ENCODE results near the gene WDR93.

Gene WDR93

GRCh38 chr15:89750560-89751542, 60.2 kb downstream of the WDR93 start, which contains the start of gene MESP1:
Gene MESP1 (minus strand): TSS chr15:89751249. CDS start chr15:89751231, 18 bp downstream.
- peak; percentile 97 for ATAC-seq
- TF ChIP-seq ZFP3 (CRISPR knock-in tag; IDR thresholded peaks at IDR 0.05) (0 out of 2 replicates have a peak, but pooled peaks have one; percentile 25), ZNF70 (CRISPR knock-in tag; IDR thresholded peaks at IDR 0.05) (no peak)

DNA sequence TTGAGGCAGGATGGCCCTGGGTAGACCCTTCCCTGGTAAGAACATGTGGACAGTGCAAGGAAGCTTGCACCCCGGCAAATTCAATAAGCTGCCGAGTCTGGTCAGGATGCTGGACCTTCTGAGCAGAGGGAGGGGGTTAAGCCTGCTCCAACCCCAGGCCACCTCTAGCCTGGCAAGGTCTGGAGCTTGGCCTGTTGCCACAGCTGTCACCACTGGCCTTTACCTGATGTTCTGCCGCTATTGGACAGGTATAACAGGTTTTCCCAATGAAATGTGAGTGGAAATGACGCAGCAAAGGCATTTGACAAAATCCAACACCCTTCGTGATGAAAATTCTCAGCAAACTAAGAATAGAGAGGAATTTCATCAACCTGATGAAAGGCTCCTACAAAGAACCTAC, 61.1 kb downstream of the WDR93 start:
- ATAC-seq = no peak
- no peak for TF ChIP-seq PPARA (CRISPR knock-in tag; IDR thresholded peaks at IDR 0.05; ENCODE audit: borderline replicate concordance)
- TF ChIP-seq ISL1 (CRISPR knock-in tag; IDR thresholded peaks at IDR 0.05) = no peak
- no peak for TF ChIP-seq ZNF565 (CRISPR knock-in tag; conservative IDR thresholded peaks at IDR 0.05; ENCODE audit: low read depth)
- no peak for TF ChIP-seq ESRRG (CRISPR knock-in tag; IDR thresholded peaks at IDR 0.05)
- no peak for TF ChIP-seq ZNF8 (CRISPR knock-in tag; IDR thresholded peaks at IDR 0.05)
- no peak for TF ChIP-seq GLIS3 (CRISPR knock-in tag; IDR thresholded peaks at IDR 0.05)

DNA sequence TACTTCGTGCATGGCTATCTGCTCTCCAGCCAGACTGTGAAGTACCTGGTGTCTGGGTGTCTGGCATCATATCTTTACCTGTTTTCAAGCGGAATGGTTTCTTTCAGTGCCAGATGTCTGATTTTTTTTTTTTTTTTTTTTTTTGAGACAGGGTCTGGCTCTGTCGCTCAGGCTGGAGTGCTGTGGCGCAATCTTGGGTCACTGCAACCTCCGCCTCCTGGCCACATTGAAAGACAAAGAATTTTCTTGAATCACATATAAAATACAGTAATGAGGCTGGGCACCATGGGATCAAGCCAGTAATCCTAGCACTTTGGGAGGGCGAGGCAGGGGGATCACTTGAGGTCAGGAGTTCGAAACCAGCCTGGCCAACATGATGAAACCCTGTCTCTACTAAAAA, 63.2 kb downstream of the WDR93 start:
- no peak for ATAC-seq
- TF ChIP-seq GLIS3 (CRISPR knock-in tag; IDR thresholded peaks at IDR 0.05) (no peak), ESRRG (CRISPR knock-in tag; IDR thresholded peaks at IDR 0.05) (no peak), RARB (CRISPR knock-in tag; IDR thresholded peaks at IDR 0.05) (no peak), TOX (CRISPR knock-in tag; IDR thresholded peaks at IDR 0.05; ENCODE audit: borderline replicate concordance) (no peak), ZNF70 (CRISPR knock-in tag; IDR thresholded peaks at IDR 0.05) (no peak), TCF4 (CRISPR knock-in tag; IDR thresholded peaks at IDR 0.05; ENCODE audit: borderline replicate concordance) (no peak), PPARA (CRISPR knock-in tag; IDR thresholded peaks at IDR 0.05; ENCODE audit: borderline replicate concordance) (no peak), ARNTL (CRISPR knock-in tag; IDR thresholded peaks at IDR 0.05; ENCODE audit: borderline replicate concordance, low read depth) (no peak), CSDC2 (CRISPR knock-in tag; IDR thresholded peaks at IDR 0.05) (no peak), ZFP3 (CRISPR knock-in tag; IDR thresholded peaks at IDR 0.05) (no peak)
- TF ChIP-seq, protein P1, sequence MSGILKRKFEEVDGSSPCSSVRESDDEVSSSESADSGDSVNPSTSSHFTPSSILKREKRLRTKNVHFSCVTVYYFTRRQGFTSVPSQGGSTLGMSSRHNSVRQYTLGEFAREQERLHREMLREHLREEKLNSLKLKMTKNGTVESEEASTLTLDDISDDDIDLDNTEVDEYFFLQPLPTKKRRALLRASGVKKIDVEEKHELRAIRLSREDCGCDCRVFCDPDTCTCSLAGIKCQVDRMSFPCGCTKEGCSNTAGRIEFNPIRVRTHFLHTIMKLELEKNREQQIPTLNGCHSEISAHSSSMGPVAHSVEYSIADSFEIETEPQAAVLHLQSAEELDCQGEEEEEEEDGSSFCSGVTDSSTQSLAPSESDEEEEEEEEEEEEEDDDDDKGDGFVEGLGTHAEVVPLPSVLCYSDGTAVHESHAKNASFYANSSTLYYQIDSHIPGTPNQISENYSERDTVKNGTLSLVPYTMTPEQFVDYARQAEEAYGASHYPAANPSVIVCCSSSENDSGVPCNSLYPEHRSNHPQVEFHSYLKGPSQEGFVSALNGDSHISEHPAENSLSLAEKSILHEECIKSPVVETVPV (CRISPR knock-in tag; IDR thresholded peaks at IDR 0.05) = no peak
- TF ChIP-seq, protein P2, sequence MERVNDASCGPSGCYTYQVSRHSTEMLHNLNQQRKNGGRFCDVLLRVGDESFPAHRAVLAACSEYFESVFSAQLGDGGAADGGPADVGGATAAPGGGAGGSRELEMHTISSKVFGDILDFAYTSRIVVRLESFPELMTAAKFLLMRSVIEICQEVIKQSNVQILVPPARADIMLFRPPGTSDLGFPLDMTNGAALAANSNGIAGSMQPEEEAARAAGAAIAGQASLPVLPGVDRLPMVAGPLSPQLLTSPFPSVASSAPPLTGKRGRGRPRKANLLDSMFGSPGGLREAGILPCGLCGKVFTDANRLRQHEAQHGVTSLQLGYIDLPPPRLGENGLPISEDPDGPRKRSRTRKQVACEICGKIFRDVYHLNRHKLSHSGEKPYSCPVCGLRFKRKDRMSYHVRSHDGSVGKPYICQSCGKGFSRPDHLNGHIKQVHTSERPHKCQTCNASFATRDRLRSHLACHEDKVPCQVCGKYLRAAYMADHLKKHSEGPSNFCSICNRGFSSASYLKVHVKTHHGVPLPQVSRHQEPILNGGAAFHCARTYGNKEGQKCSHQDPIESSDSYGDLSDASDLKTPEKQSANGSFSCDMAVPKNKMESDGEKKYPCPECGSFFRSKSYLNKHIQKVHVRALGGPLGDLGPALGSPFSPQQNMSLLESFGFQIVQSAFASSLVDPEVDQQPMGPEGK (CRISPR knock-in tag; IDR thresholded peaks at IDR 0.05; ENCODE audit: borderline replicate concordance) = no peak

GRCh38 chr15:89754361-89755154, 63.9 kb downstream of the WDR93 start:
- TF ChIP-seq GLIS3 (CRISPR knock-in tag; IDR thresholded peaks at IDR 0.05) = no peak
- no peak for TF ChIP-seq ZNF565 (CRISPR knock-in tag; conservative IDR thresholded peaks at IDR 0.05; ENCODE audit: low read depth)
- TF ChIP-seq CSDC2 (CRISPR knock-in tag; IDR thresholded peaks at IDR 0.05) = no peak
- TF ChIP-seq SNAI2 (CRISPR knock-in tag; IDR thresholded peaks at IDR 0.05) = no peak
- TF ChIP-seq TCF4 (CRISPR knock-in tag; IDR thresholded peaks at IDR 0.05; ENCODE audit: borderline replicate concordance) = no peak
- TF ChIP-seq OSR1 (CRISPR knock-in tag; IDR thresholded peaks at IDR 0.05) = no peak
- TF ChIP-seq ISL1 (CRISPR knock-in tag; IDR thresholded peaks at IDR 0.05) = no peak
- TF ChIP-seq, protein P3, sequence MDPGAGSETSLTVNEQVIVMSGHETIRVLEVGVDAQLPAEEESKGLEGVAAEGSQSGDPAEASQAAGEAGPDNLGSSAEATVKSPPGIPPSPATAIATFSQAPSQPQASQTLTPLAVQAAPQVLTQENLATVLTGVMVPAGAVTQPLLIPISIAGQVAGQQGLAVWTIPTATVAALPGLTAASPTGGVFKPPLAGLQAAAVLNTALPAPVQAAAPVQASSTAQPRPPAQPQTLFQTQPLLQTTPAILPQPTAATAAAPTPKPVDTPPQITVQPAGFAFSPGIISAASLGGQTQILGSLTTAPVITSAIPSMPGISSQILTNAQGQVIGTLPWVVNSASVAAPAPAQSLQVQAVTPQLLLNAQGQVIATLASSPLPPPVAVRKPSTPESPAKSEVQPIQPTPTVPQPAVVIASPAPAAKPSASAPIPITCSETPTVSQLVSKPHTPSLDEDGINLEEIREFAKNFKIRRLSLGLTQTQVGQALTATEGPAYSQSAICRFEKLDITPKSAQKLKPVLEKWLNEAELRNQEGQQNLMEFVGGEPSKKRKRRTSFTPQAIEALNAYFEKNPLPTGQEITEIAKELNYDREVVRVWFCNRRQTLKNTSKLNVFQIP (CRISPR knock-in tag; IDR thresholded peaks at IDR 0.05; ENCODE audit: borderline replicate concordance, low read depth) = no peak
- TF ChIP-seq ZC3H10 (CRISPR knock-in tag; IDR thresholded peaks at IDR 0.05) = no peak
- TF ChIP-seq RARB (CRISPR knock-in tag; IDR thresholded peaks at IDR 0.05) = no peak
- no peak for TF ChIP-seq TOX (CRISPR knock-in tag; IDR thresholded peaks at IDR 0.05; ENCODE audit: borderline replicate concordance)
- TF ChIP-seq CREB5 (CRISPR knock-in tag; IDR thresholded peaks at IDR 0.05; ENCODE audit: low read depth) = no peak
- TF ChIP-seq BACH2 (CRISPR knock-in tag; IDR thresholded peaks at IDR 0.05; ENCODE audit: borderline replicate concordance) = no peak
- no peak for TF ChIP-seq ARNTL (CRISPR knock-in tag; IDR thresholded peaks at IDR 0.05; ENCODE audit: borderline replicate concordance, low read depth)
- TF ChIP-seq, protein P1 (CRISPR knock-in tag; IDR thresholded peaks at IDR 0.05) = no peak
- no peak for TF ChIP-seq PPARA (CRISPR knock-in tag; IDR thresholded peaks at IDR 0.05; ENCODE audit: borderline replicate concordance)
- no peak for TF ChIP-seq ZNF70 (CRISPR knock-in tag; IDR thresholded peaks at IDR 0.05)
- TF ChIP-seq ZFP3 (CRISPR knock-in tag; IDR thresholded peaks at IDR 0.05) = no peak
- no peak for ATAC-seq

Data from SK-N-SH treated with all-trans-retinoic acid at 6 μM for 48 hours (cell line).